Keratinocyte (primary cell): ENCODE data around the gene ZNF664.

Experiments used
- EZH2 ChIP-seq: IDR thresholded peaks from one replicate; pipeline ENCODE4 v1.6.1; 2012; ENCODE audit warnings: inconsistent platforms, mild to moderate bottlenecking, low read length, moderate library complexity
- TF ChIP-seq, protein P1 (sequence below), 3 experiments: IDR thresholded peaks in 1 of 3; conservative IDR thresholded peaks in 1 of 3; optimal IDR thresholded peaks in 1 of 3; 2 replicates in 2 of 3; 3 replicates in 1 of 3; pipeline versions ENCODE3 to v1.5.1; 2011; ENCODE audit warnings: low read length in 3 of 3, mild to moderate bottlenecking in 3 of 3, moderate library complexity in 2 of 3, control low read depth in 1 of 3, inconsistent platforms in 1 of 3; ENCODE audit not compliant: insufficient read depth in 2 of 3; ENCODE audit errors: extremely low read depth in 1 of 3

DNA sequence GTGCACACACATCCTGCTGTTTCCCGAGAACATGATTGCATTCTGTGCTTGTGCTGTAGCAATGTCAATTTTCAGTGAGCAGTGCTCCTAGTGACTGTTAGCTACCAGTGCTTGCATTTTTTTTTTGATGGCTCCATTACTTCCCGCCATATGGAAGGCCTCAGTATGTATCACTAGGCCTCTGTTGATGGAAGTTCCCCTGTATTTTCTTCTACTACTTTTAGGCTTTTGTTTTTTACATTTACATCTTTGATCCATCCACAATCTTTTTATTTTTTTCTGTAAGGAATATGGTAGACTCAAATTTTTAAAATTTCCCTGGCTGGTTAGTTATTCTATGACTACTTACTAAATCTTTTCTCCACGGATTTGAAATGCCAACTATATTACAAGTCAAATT is 49.1 kb downstream of the ZNF664 start:
- TF ChIP-seq, protein P1, sequence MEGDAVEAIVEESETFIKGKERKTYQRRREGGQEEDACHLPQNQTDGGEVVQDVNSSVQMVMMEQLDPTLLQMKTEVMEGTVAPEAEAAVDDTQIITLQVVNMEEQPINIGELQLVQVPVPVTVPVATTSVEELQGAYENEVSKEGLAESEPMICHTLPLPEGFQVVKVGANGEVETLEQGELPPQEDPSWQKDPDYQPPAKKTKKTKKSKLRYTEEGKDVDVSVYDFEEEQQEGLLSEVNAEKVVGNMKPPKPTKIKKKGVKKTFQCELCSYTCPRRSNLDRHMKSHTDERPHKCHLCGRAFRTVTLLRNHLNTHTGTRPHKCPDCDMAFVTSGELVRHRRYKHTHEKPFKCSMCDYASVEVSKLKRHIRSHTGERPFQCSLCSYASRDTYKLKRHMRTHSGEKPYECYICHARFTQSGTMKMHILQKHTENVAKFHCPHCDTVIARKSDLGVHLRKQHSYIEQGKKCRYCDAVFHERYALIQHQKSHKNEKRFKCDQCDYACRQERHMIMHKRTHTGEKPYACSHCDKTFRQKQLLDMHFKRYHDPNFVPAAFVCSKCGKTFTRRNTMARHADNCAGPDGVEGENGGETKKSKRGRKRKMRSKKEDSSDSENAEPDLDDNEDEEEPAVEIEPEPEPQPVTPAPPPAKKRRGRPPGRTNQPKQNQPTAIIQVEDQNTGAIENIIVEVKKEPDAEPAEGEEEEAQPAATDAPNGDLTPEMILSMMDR (optimal IDR thresholded peaks at IDR 0.05 in 1 of 3, IDR thresholded peaks at IDR 0.05 in 1 of 3, conservative IDR thresholded peaks at IDR 0.05 in 1 of 3; ENCODE audit: extremely low read depth in 1 of 3, insufficient read depth in 2 of 3, low read length in 3 of 3), result no peak
- no peak for TF ChIP-seq EZH2
